GM18508 (cell line): ENCODE data around the gene DMGDH.

ENCODE experiments used
- ATAC-seq: cut with Tn5 transposase; IDR thresholded peaks from one replicate; pipeline ENCODE4 v1.9.1; 2021; ENCODE audit warnings: moderate number of reproducible peaks; ENCODE audit not compliant: insufficient read depth, unreplicated experiment

DMGDH gene

GRCh38 chr5:79020861-79021561 is 48.5 kb downstream of the DMGDH start:
- no peak for ATAC-seq

DNA sequence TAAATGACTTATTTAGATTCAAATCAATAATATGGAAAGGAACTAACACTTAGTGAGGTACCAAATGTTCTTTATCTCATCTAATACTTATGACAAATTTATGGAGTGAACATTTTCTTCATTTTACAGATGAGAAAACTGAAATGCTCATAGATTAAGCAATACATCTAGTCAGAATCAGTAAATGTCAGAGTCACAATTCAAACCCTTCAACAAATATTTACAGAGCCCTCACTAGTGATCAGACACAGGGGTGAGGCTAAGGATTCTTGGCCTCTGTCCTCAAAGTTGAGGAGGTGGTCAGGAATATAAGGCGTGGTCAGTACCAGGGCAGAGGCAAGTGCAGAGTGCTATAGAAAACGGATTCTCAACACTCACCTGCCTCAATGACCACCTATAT is 54.8 kb downstream of the DMGDH start:
- ATAC-seq, result no peak

- no peak for ATAC-seq
Observed at GRCh38 chr5:79011869-79012268, 57.6 kb downstream of the DMGDH start.

- ATAC-seq, result no peak
Observed at GRCh38 chr5:79011219-79011836, 58.1 kb downstream of the DMGDH start.

DNA sequence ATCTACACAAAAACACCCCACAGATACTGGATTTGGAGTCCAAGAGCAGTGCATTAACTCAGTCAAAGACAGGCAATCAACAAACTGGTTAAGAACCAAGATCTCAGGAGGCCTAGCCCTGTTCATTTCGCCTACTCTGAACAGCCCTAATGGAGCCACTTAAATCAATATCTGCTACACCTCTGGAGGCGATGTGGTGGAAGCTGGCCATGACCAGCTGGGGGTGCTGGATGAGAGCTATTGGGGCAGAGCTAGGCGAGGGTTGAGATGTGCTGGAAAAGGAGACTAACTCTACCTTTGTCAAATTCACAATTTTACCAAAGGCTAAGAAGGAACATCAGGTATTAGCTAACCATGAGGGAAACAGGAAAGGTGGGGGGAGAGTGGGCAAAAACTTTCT is 61.1 kb downstream of the DMGDH start:
- ATAC-seq, result no peak

DNA sequence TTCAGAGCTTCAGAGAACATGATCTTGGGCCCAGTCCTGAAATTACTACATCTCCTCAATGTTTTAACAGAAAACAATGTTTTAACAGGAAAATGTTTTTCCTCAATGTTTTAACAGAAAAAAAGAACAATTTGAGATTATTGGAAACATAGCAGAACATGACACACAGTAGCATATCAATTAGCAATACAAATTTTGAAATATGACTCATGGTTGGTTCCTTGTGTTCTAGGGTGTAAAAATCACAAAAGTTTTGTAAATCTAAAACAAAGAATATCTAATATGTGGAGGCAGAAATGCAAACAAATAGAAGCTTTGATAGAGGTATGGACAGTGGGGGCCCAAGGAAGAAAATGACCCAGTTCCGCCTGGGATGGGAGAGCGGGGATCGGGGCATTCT is 61.6 kb downstream of the DMGDH start:
- ATAC-seq, result no peak

DNA sequence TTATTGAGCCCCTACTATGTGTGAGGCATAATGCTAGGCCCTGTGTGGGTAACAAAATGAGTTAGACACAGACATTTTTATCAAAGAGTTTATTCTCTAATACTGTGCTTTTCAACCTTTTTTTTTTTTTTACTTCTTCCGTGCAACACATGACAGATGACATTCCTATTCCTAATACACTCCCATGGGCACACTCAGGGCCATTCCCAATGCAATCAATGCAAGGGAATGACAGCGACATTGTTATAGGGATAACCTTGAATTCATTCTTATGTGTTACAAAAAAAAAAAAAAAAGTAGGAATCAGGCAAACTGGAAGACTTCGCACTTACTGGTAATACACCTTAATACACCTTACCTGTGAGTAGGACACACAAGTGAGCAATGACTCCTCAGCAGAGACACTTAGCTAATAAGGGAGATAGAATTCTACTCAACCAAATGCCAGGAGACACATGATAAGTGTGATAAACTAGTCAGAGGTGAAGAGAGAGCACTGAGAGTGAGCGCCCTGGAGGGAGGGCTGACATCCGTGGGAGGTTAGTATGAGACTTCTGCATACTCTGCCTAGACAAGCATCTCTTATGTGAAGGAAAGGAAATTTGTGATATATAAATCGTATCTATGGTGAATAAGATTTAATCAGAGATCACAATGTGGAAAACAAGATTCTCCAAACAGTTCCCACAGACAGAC is 63.4 kb downstream of the DMGDH start:
- no peak for ATAC-seq

GRCh38 chr5:79005151-79005550 is 64.3 kb downstream of the DMGDH start:
- ATAC-seq, result no peak

- ATAC-seq, result no peak
Observed at GRCh38 chr5:79002374-79002773, 67.1 kb downstream of the DMGDH start.

- no peak for ATAC-seq
Observed at GRCh38 chr5:79001471-79001870, 68.0 kb downstream of the DMGDH start.

GRCh38 chr5:78997090-78997489 is 72.4 kb downstream of the DMGDH start:
- ATAC-seq, result no peak

- no peak for ATAC-seq
Observed at GRCh38 chr5:78995521-78996007, 73.9 kb downstream of the DMGDH start.

DNA sequence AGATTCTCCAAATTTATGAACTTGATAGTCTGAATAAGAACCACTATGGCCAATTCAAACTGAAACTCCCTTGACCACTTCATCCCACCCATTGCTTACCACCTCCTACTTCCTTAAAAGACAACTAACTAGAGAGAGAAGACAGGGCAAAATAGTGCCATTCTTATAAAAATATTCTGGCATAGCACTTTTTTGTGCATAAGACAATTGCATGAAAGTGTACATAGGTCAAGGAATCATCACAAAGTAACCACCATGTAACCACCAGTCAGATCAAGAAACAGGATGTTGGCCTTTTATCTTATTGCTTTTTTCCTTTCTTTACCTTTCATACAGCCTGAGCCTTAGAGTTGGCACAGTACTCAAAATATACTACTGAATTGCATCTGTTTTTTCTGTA is 76.3 kb downstream of the DMGDH start:
- no peak for ATAC-seq

- no peak for ATAC-seq
Observed at GRCh38 chr5:78992146-78992545, 77.3 kb downstream of the DMGDH start.

DNA sequence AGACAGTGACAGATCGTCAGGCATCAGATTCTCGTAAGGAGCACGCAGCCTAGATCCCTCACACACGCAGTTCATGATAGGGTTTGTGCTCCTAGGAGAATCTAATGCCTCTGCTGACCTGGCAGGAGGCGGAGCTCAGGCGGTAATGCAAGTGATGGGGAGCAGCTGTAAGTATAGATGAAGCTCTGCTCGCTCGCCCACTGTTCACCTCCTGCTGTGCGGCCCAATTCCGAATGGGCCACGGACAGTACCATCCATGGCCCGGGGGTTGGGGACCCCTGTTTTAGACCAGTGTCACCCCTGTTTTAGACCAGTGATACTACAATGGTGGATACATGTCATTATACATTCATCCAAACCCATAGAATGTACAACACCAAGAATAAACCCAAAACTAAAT is 80.4 kb downstream of the DMGDH start:
- no peak for ATAC-seq

DNA sequence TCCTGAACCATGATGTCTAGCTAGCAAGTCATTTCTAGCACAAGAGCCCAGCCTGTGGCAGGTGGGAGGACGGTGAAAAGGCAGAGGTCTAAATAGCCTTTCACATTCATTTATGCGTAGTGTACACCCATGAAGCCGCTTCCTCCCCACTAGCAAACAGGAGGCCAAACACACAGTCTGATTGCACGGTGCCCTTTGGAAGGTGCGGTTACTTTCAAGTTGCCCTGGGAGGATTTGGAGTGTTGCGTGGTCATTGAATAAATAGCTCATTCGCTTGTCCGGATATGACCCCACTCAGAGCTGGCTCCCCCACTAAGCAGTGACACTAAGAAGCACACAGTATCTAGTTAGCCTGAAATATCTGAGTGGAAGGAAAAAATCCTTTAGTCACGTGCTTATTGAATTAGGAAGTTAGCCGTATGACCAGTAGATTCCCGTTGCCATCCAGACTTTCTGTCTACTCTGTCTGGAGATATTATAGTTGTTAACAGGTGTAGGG is 83.7 kb downstream of the DMGDH start:
- peak; percentile 61 for ATAC-seq

DNA sequence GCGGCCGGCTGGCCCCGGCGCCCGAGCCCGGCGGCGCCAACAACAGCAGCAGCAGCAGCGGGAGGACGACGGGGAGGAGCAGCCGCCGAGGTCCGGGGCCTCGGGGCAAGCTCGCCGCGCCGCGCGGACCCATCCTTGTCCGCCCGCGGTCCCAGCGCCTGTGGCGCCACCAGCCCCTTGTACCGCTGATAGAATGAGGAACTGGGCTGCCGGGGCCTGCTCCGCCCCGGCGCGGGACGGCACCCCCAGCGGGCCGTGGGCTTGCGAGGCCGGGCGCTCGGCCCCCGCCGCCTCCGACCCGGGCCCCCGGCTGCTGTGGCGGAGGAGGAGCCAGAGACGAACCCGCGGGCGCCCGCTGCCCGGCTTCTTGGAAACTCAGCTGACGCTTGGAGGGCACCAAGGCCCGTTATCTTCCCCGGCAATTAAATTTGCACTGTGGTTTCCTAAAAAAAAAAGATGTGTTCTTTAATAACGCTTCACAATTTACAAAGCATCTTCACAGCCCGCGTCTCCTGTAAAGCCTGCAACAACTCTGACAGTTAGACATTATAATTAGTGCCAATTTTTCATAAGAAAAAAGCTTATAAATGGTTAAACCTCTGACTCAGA is 84.3 kb downstream of the DMGDH start, which contains the start of gene ARSB:
ARSB (minus strand) TSS at position 195 of the 609 bp plus-strand sequence; CDS start at position 133, 62 bp downstream.
- ATAC-seq, result peak; percentile 14

GRCh38 chr5:78984439-78985115 is 84.9 kb downstream of the DMGDH start:
- peak; percentile 16 for ATAC-seq

GRCh38 chr5:78983601-78984438 is 85.7 kb downstream of the DMGDH start:
- no peak for ATAC-seq
